Endometrium (tissue), 2 donors: ENCODE data around the gene HHAT.

Source experiments
- FAIRE-seq: peaks from 2 replicates; lab custom pipeline; 2012; peaks lifted over from hg19 to GRCh38; lab: Jason Lieb, UNC
- donor health status: control.
- donor health status: control.

Gene HHAT

GRCh38 chr1:210489491-210489890 is 160.8 kb downstream of the HHAT start:
- FAIRE-seq, result no peak

DNA sequence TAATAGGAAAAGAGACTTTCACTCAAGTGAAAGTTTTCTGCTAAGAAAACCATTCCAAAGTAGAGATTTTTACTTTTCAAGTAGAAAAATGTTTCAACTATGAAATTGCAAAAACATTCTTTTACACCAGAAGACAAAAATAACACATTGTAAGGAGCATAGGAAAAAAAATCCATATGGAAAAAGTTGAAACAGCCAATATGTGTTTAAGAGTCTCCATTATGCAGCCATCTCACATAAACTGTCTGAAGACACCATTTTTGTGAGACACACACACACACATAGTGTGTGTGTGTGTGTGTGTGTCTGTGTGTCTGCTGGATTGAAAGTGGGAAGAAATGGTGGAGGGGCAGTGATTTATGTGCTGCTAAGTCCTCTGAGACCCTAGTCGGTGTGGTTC is 162.1 kb downstream of the HHAT start:
- no peak for FAIRE-seq

- no peak for FAIRE-seq
Measured at GRCh38 chr1:210496063-210496462, 167.4 kb downstream of the HHAT start.

DNA sequence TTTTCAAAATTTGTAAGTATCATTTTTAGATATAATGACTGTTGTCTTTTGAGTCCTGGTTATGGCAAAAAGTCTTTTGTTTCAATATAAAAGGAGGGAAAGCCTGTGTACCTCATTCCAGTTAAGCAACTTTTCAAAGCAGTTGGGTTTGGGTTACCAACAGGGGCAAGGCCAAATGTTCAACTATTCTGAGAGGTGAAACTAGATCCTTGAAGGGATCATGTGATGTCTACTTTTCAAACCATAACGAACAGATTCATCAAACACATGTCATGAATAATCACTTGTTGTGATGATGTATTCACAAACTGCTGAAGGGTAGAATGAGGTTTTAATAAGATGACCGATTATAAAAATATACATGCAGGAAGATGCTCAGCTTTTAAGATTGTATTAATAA is 171.3 kb downstream of the HHAT start:
- FAIRE-seq, result no peak

DNA sequence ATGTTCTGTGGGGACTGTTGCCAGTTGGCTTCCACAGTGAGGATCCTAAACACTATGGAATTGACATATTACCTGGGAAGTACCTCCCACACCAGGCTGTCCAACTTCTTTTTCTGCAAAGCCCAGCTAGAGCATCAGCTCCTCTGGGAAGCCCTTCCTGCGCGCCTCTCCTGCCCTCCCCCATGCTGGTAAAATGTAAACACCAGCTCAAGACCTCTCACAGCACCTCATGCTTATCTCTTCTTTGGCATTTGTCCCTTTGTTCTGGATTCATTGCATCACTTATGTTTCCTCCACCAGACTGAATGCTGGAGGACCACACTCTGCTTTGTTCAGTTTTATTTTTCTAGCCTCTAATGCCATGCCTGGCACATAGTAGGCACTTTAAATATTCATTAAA is 172.1 kb downstream of the HHAT start:
- FAIRE-seq, result no peak

- FAIRE-seq, result no peak
Measured at GRCh38 chr1:210504286-210504685, 175.6 kb downstream of the HHAT start.

- no peak for FAIRE-seq
Measured at GRCh38 chr1:210505601-210506496, 177.1 kb downstream of the HHAT start.

GRCh38 chr1:210506689-210507088 is 178.0 kb downstream of the HHAT start:
- no peak for FAIRE-seq

GRCh38 chr1:210516092-210516656 is 187.5 kb downstream of the HHAT start:
- FAIRE-seq, result no peak

DNA sequence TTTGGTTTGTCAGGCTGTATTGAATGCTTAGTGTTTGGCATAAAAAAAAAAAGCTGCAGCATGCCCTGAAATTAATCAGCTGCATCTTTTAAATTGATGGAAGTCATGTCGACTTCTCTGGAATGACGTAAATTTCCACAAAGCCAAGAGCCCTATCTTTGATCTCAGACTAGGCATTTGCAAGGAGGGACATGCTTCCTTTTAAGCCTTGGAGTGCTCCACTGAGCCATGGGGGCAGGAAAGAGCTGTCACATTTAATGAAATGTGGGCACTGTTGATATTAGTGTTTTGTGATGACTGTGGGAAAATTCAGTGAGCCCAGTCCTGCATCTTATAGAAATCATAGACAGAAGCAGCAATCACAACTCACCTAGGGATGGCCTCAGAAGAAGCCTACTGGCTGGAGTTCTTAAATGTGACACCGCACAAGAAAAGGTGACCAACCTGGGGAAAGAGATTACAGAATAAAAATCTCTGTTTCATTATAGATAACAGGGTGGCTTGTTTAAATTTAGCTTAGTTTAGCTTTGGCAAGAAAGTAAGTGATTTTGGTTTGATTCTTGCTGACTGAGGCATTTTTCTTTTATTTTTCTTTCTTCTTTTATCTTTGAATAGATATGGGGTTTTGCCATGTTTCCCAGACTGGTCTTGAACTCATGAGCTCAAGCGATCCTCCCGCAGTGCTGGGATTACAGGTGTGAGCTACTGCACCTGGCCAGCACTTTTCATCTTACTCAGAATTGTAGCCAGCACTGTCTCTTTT is 188.2 kb downstream of the HHAT start:
- no peak for FAIRE-seq

- no peak for FAIRE-seq
Measured at GRCh38 chr1:210523830-210524229, 195.1 kb downstream of the HHAT start.

GRCh38 chr1:210525716-210526454 is 197.2 kb downstream of the HHAT start:
- no peak for FAIRE-seq

- FAIRE-seq, result no peak
Measured at GRCh38 chr1:210527091-210527490, 198.4 kb downstream of the HHAT start.

GRCh38 chr1:210531475-210532222 is 202.9 kb downstream of the HHAT start:
- FAIRE-seq, result no peak

DNA sequence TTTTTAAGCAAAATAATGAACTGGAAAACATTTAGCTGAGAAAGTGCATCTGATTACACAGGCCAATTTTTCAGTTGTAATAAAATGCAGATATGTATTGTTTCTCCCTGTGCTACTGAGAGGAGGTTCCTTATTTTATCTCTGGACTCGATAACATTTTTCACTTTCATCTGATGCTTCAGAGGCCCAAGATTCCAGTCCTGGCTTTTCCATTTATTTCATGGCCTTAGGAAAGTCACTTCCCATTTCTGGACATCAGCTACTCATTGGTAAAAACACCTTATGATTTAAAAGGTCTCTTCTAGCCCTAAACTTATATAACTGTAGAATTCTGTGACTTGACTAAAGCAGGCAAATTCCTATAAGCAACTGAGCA is 203.5 kb downstream of the HHAT start:
- no peak for FAIRE-seq

GRCh38 chr1:210535761-210536160 is 207.1 kb downstream of the HHAT start:
- no peak for FAIRE-seq

- FAIRE-seq, result no peak
Measured at GRCh38 chr1:210536254-210536961, 207.7 kb downstream of the HHAT start.

DNA sequence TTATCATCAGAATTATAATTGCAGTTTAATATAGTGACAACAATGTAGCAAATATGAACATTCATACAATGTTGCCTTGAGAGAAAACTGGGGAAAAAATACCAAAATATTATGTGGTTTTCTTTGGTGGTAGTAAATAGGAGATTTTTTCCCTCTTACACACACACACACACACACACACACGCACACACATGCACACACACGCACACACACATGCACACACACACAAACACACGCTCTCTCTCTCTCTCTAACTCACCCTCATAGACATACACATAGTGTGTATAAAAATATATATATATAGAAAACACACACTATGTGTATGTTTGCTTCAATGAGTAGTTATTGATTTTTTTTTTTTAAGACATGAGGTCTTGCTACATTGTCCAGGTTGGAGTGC is 211.6 kb downstream of the HHAT start:
- FAIRE-seq, result no peak

GRCh38 chr1:210541680-210542358 is 213.1 kb downstream of the HHAT start:
- FAIRE-seq, result no peak

DNA sequence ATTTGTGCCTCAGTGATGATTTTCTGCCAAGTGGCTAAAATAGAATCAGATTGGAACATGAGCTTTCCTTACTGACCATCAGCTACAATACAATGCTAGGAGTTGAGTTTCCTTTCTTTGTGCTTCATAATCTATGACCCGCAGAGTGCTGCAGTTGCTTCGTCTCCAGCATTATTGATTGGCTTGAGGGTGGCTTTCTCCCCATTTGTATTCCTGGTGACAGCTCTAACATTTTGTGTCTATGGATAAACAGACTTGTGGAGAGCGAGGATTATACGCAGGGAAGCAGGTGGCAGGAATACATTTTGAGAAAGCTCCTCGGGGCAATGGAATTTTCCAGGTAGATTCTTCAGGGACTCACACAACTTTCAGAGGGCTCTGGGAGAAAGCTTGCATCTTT is 223.2 kb downstream of the HHAT start:
- no peak for FAIRE-seq
